Fibroblast of lung (primary cell): ENCODE data around the gene AMPD3. TPM values are rescaled to one million over a fixed set of nuclear protein-coding genes. Genes with fewer than 3 reads are reported as not detected.
A peak's percentile ranks its signal among the peaks of the same experiment; 100 is the strongest.

ENCODE experiments used
- DNase-seq, 2 donors: peaks; one replicate each; pipeline versions ENCODE4 v3.0.0 to v3.0.0-alpha.2; 2010; ENCODE audit warnings: low read depth in 2 of 2
- H2AFZ ChIP-seq: 2 replicates; pipeline ENCODE4 v1.5.1; 2012; ENCODE audit warnings: low read length, control low read depth, inconsistent platforms
- H3K27ac ChIP-seq: 2 replicates; pipeline ENCODE4 v1.5.1; 2011; ENCODE audit warnings: low read length, control low read depth; ENCODE audit not compliant: insufficient read depth
- H3K27me3 ChIP-seq: 2 replicates; pipeline ENCODE4 v1.5.1; 2011; ENCODE audit warnings: mild to moderate bottlenecking, low read length; ENCODE audit not compliant: control insufficient read depth, insufficient read depth
- H3K36me3 ChIP-seq: 2 replicates; pipeline ENCODE4 v1.5.1; 2011; ENCODE audit warnings: low read length; ENCODE audit not compliant: control insufficient read depth, insufficient read depth
- H3K4me1 ChIP-seq: 2 replicates; pipeline ENCODE4 v1.5.1; 2011; ENCODE audit warnings: low read length; ENCODE audit not compliant: control insufficient read depth, insufficient read depth; ENCODE audit errors: extremely low read depth
- H3K4me2 ChIP-seq: 2 replicates; pipeline ENCODE4 v1.5.1; 2011; ENCODE audit warnings: low read length, control low read depth; ENCODE audit not compliant: insufficient read depth; ENCODE audit errors: extremely low read depth
- H3K4me3 ChIP-seq, 4 experiments: fragments of 200-600 bp in 1 of 4; sonication (generic) in 1 of 4; replicated peaks in 1 of 4; 2 replicates each; pipeline ENCODE4 v1.5.1; 2011 to 2016; ENCODE audit warnings: low read length in 4 of 4, low read depth in 3 of 4, mild to moderate bottlenecking in 3 of 4, control low read depth in 2 of 4, inconsistent platforms in 1 of 4, mixed read lengths in 1 of 4; ENCODE audit not compliant: insufficient read depth in 1 of 4; ENCODE audit errors: control extremely low read depth in 1 of 4
- H3K79me2 ChIP-seq: 2 replicates; pipeline ENCODE4 v1.5.1; 2012; ENCODE audit warnings: mild to moderate bottlenecking, low read length, inconsistent platforms; ENCODE audit not compliant: control insufficient read depth, insufficient read depth
- H3K9ac ChIP-seq: 2 replicates; pipeline ENCODE4 v1.5.1; 2011; ENCODE audit warnings: mild to moderate bottlenecking, low read length, control low read depth; ENCODE audit not compliant: insufficient read depth
- H3K9me3 ChIP-seq: 2 replicates; pipeline ENCODE4 v1.5.1; 2012; ENCODE audit warnings: low read depth, low read length; ENCODE audit not compliant: control insufficient read depth, insufficient read depth
- H4K20me1 ChIP-seq: 2 replicates; pipeline ENCODE4 v1.5.1; 2011; ENCODE audit warnings: low read length; ENCODE audit not compliant: control insufficient read depth, insufficient read depth; ENCODE audit errors: extremely low read depth
- CTCF ChIP-seq, 2 donors: IDR thresholded peaks in 1 of 2; conservative IDR thresholded peaks in 1 of 2; 1 replicate in 1 of 2; 2 replicates in 1 of 2; pipeline ENCODE4 v1.5.1; 2011 to 2012; ENCODE audit warnings: low read length in 2 of 2, control low read depth in 1 of 2, inconsistent platforms in 1 of 2, low read depth in 1 of 2, mild to moderate bottlenecking in 1 of 2
- EZH2 ChIP-seq: IDR thresholded peaks from 2 replicates; pipeline ENCODE4 v1.5.1; 2012; ENCODE audit warnings: low read length, control low read depth, mild to moderate bottlenecking; ENCODE audit errors: missing control alignments
- polyA plus RNA-seq, 2 donors: library from polyadenylated mRNA; depleted of rRNA in 1 of 2; stranded (reverse) in 1 of 2; unstranded in 1 of 2; fragments of >200 nt; gene quantifications; 2 replicates each; pipeline ENCODE4 v1.2.1, GENCODE V29; 2011 to 2012; ENCODE audit warnings: missing spikeins in 1 of 2
- total RNA-seq: library from RNA; depleted of rRNA; stranded (reverse); fragments of >200 nt; gene quantifications from 2 replicates; pipeline ENCODE4 v1.2.1, GENCODE V29; 2014

AMPD3 gene
- total and polyA plus RNA-seq, 2 donors (not counting 1 experiment from before 2014, with no cell fraction given) = 18.1 to 24.9 TPM

DNA sequence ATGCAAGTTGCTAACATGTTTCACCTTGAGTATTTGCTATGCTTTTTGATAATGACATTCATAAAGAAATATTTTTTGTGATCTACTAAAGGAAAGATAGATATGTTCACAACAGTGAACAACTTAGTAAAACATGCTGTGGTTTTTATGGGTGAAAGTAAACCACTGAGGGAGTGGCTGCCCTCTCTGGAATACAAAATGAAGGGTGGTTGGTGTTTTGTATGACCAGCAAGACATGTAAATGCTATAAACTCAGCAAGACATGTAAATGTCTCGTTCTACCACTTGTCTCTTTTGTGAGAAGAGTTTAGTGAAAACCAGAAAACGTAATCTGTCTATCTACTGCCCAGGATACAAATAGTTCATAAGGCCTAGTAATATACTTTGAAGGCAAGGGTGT lies 7.6 kb upstream of the AMPD3 start:
- Histone ChIP-seq H3K27me3 (no peaks in the 10 kb centered on the region), H3K9me3 (no peaks in the 10 kb centered on the region), H3K27ac (no peak overlapping the region), H2AFZ (no peak overlapping the region), H3K4me2 (no peak overlapping the region), H3K79me2 (no peaks in the 10 kb centered on the region), H3K4me1 (peaks cover 2% of the 10 kb centered on the region), H4K20me1 (no peaks in the 10 kb centered on the region), H3K9ac (no peak overlapping the region), H3K36me3 (no peaks in the 10 kb centered on the region), H3K4me3 (no peak overlapping the region)
- TF ChIP-seq CTCF (conservative IDR thresholded peaks at IDR 0.05 in 1 of 2, IDR thresholded peaks at IDR 0.05 in 1 of 2; ENCODE audit: low read depth in 1 of 2, low read length in 2 of 2) (no peak), EZH2 (no peak)
- no peak for DNase-seq

DNA sequence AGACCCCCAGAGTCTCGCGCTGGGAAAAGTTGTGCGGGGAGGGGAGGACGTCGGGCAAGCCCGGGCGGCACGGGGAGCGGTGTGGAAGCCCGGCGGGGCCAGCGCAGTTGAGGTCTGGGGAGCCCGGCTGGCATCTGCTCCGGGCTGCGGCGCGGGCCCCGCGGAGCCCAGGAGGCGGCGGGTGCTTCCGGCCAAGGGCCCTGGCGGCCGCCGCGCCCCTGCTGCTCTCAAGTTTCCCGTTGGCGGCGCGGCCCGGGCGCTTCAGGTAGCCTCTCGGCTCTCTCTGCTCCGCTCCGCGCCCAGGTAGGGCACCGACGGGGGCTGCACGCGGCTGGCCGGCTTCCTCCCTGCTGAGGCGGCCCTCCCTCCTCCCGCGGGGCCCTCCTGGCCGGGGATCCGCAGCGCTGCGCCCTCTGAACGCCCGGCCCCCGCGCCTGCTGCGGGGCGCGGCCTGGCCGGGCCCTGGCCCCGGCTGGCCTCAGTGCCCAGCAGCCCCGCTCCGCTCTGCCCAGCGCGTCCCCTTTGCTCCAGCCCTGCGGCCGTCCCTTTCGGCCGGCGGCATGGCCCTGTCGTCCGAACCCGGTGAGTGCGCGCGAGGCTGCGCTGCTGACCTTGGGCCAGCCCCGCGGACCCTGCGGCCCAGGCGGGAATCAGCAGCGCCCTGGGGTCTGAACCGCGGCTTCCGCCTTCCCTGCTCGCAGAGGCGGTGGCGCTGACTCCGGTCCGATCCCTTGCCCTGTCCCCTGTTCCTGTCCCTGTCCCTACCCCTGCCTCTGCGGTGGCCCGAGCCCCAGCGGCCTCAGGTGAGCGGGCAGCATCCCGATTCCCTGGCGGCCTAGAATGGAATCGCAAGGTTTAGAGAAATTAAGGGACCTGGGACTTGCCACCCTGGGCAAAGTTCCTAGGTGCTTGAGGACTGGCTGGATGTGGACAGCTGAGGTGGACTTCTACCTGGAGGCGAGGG lies 4.3 kb upstream of the AMPD3 start:
- H3K27me3 ChIP-seq = no peaks in the 10 kb centered on the region
- H3K4me1 ChIP-seq = peaks cover 9% of the 10 kb centered on the region
- H3K9ac ChIP-seq = peak overlapping the region; percentile 57
- H2AFZ ChIP-seq = peak overlapping the region; percentile 52
- H3K27ac ChIP-seq = no peak overlapping the region
- H3K9me3 ChIP-seq = no peaks in the 10 kb centered on the region
- H4K20me1 ChIP-seq = no peaks in the 10 kb centered on the region
- no peaks in the 10 kb centered on the region for H3K79me2 ChIP-seq
- peak overlapping the region in 2 of 4 experiments; percentile 22 to 47 for H3K4me3 ChIP-seq
- peak; percentile 24 to 35 for DNase-seq
- peak overlapping the region; percentile 58 for H3K4me2 ChIP-seq
- no peaks in the 10 kb centered on the region for H3K36me3 ChIP-seq
- TF ChIP-seq CTCF (conservative IDR thresholded peaks at IDR 0.05 in 1 of 2, IDR thresholded peaks at IDR 0.05 in 1 of 2; ENCODE audit: low read depth in 1 of 2, low read length in 2 of 2) (peak; percentile 30 to 52), EZH2 (no peak)

- Histone ChIP-seq H2AFZ (no peak overlapping the region), H3K27ac (no peak overlapping the region), H3K9me3 (no peaks in the 10 kb centered on the region), H3K27me3 (no peaks in the 10 kb centered on the region), H3K79me2 (peaks cover 1% of the 10 kb centered on the region), H3K9ac (no peak overlapping the region), H3K4me1 (peaks cover 14% of the 10 kb centered on the region), H3K36me3 (no peaks in the 10 kb centered on the region), H3K4me3 (peak overlapping the region in 1 of 4 experiments; percentile 47), H3K4me2 (no peak overlapping the region), H4K20me1 (no peaks in the 10 kb centered on the region)
- TF ChIP-seq EZH2 = no peak
- TF ChIP-seq CTCF (conservative IDR thresholded peaks at IDR 0.05 in 1 of 2, IDR thresholded peaks at IDR 0.05 in 1 of 2; ENCODE audit: low read depth in 1 of 2, low read length in 2 of 2) = no peak
- no peak for DNase-seq
Observed at GRCh38 chr11:10451426-10452116, 3.5 kb upstream of the AMPD3 start.
